CD4-positive, alpha-beta T cell (primary cell): ENCODE measurements around the gene TBC1D22A. TPM values are rescaled to one million over a fixed set of nuclear protein-coding genes. Genes with fewer than 3 reads are reported as not detected.

ENCODE experiments used
- ATAC-seq: fragments of 200-7000 bp; cut with Tn5 transposase; one replicate; pipeline ENCODE4 v1.10.0; 2022; ENCODE audit warnings: mild to moderate bottlenecking; ENCODE audit not compliant: poor library complexity
- CTCF ChIA-PET: fragments of 350-600 bp; sonication (Branson Sonifier 250); formaldehyde crosslinking; loops from one replicate; lab custom pipeline; 2021; ENCODE audit warnings: antibody characterized with exemption, inconsistent platforms; lab: Charles Lee
- POLR2A ChIA-PET: fragments of 350-600 bp; sonication (Branson Sonifier 250); formaldehyde crosslinking; loops from one replicate; lab custom pipeline; 2021; ENCODE audit warnings: antibody characterized with exemption, inconsistent platforms; lab: Charles Lee
- DNase-seq, 14 experiments: peaks; one replicate each; pipeline ENCODE4 v3.0.0-alpha.2; 2013 to 2020; ENCODE audit warnings: mixed read lengths in 2 of 14
- H3K27ac ChIP-seq, 2 donors: one replicate each; pipeline versions ENCODE4 v1.5.1 to v1.7.0; 2013; ENCODE audit warnings: low read length in 2 of 2, low read depth in 1 of 2, mild to moderate bottlenecking in 1 of 2
- H3K27me3 ChIP-seq, 2 experiments: 1 replicate in 1 of 2; 2 replicates in 1 of 2; pipeline versions ENCODE4 v1.6.1 to v1.7.0; 2013; ENCODE audit warnings: low read length in 2 of 2, control low read depth in 1 of 2, mild to moderate bottlenecking in 1 of 2, moderate library complexity in 1 of 2; ENCODE audit not compliant: insufficient read depth in 2 of 2, control insufficient read depth in 1 of 2
- H3K36me3 ChIP-seq: one replicate; pipeline ENCODE4 v1.6.1; 2013; ENCODE audit warnings: low read length, control low read depth; ENCODE audit not compliant: insufficient read depth
- H3K4me1 ChIP-seq: one replicate; pipeline ENCODE4 v1.6.1; 2013; ENCODE audit warnings: low read length, control low read depth; ENCODE audit not compliant: insufficient read depth
- H3K4me3 ChIP-seq: one replicate; pipeline ENCODE4 v1.5.1; 2013; ENCODE audit warnings: mild to moderate bottlenecking, low read length, moderate library complexity
- H3K9me3 ChIP-seq, 2 experiments: 1 replicate in 1 of 2; 2 replicates in 1 of 2; pipeline versions ENCODE4 v1.6.1 to v1.7.0; 2013; ENCODE audit warnings: low read length in 2 of 2, mild to moderate bottlenecking in 2 of 2, control low read depth in 1 of 2, moderate library complexity in 1 of 2; ENCODE audit not compliant: control insufficient read depth in 1 of 2, insufficient read depth in 1 of 2
- H3K27ac Mint-ChIP-seq: one replicate; pipeline ENCODE4 v1.8.0; 2020; ENCODE audit warnings: mixed read lengths
- H3K27me3 Mint-ChIP-seq: one replicate; pipeline ENCODE4 v1.8.0; 2021; ENCODE audit warnings: mixed read lengths
- H3K36me3 Mint-ChIP-seq: one replicate; pipeline ENCODE4 v1.8.0; 2021; ENCODE audit warnings: low read depth, mixed read lengths
- H3K4me1 Mint-ChIP-seq: one replicate; pipeline ENCODE4 v1.8.0; 2021; ENCODE audit warnings: low read depth, mixed read lengths
- H3K4me3 Mint-ChIP-seq: one replicate; pipeline ENCODE4 v1.8.0; 2020; ENCODE audit warnings: mild to moderate bottlenecking, mixed read lengths
- H3K9me3 Mint-ChIP-seq: one replicate; pipeline ENCODE4 v1.8.0; 2020; ENCODE audit warnings: mixed read lengths
- CTCF ChIP-seq: fragments of 200-600 bp; IDR thresholded peaks from one replicate; pipeline ENCODE4 v1.8.0; 2022; ENCODE audit warnings: antibody characterized with exemption, mild to moderate bottlenecking
- intact Hi-C, 2 experiments: fragments of 100-400 bp; cut with DNase I in 1 of 2; cut with micrococcal nuclease in 1 of 2; formaldehyde crosslinking; loops; one replicate each; pipeline versions ENCODE4 v1.15.1 to v1.9.0; 2023 to 2025; cut with DNase I, micrococcal nuclease
- total RNA-seq, 174 experiments: library from RNA in 2 of 174; stranded (reverse) in 2 of 174; gene quantifications; one replicate each; pipeline ENCODE4 v1.2.3 and lab custom pipeline; 2021 to 2026

TBC1D22A gene
- total RNA-seq, 2 experiments from 2014 or later, result 27.1 to 31.7 TPM

DNA sequence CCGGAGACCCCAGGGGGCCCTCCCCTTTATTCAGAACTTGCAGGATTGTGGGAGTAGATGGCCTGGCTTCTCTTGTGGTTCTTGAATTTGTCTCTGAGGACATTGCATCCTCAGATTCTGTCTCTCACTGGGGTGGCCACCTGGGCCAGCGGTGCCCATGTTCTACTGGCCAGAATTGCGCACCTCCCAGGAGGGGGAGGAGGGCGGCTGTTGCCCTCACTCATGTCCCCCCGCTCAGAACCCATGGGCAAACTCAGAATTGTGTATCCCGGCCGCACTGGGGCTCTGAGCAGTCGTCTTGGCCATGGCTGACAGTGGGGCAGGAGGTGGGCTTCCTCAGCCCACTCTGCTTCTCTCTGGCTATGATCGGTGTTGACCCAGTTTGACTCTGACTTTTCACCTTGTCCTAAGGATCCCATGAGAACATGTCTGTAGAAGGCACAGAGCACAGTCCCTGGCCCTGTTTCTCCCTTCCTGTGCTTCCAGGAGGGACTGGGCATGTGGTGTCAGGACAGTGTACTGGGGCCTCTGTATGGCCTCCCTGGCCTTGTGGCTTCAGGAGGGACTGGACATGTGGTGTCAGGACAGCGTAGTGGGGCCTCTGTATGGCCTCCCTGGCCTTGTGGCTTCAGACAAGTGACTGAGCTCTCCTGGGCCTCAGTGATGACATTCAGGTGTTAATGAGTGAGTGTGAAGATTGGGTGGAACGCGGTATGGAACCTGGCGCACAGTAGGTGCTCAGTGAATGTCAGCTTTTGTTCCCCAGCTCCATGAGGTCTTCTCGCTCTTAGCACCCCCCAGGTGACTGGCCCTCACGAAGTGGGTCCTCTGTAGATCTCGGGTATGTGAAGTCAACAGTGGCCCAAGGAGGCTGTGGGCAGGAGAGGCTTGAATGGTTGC, 99.3 kb downstream of the TBC1D22A start:
- ChIA-PET POLR2A (no interaction called here), CTCF (no interaction called here)
- no peaks in the 10 kb centered on the region for H3K27me3 Mint-ChIP-seq
- H3K4me3 Mint-ChIP-seq, result no peak overlapping the region
- no peak overlapping the region for H3K27ac Mint-ChIP-seq
- no peak for TF ChIP-seq CTCF
- H3K4me1 Mint-ChIP-seq, result peaks cover 7% of the 10 kb centered on the region
- DNase-seq (no peak), ATAC-seq (no peak)
- H3K9me3 Mint-ChIP-seq, result no peaks in the 10 kb centered on the region
- intact Hi-C loops, result no loop called here
- Histone ChIP-seq H3K27me3 (no peaks in the 10 kb centered on the region), H3K4me3 (no peak overlapping the region), H3K4me1 (no peaks in the 10 kb centered on the region), H3K9me3 (no peaks in the 10 kb centered on the region), H3K27ac (no peak overlapping the region), H3K36me3 (peaks cover 5% of the 10 kb centered on the region)
- H3K36me3 Mint-ChIP-seq, result peaks cover 59% of the 10 kb centered on the region

- no peak for ATAC-seq
- CTCF ChIA-PET, result no interaction called here
- H3K36me3 ChIP-seq, result peaks cover 8% of the 10 kb centered on the region
- DNase-seq, result no peak
- H3K4me3 ChIP-seq, result no peak overlapping the region
- no peak for TF ChIP-seq CTCF
- POLR2A ChIA-PET, result no interaction called here
- Mint-ChIP-seq H3K27ac (no peak overlapping the region), H3K9me3 (no peaks in the 10 kb centered on the region), H3K36me3 (peaks cover 59% of the 10 kb centered on the region), H3K27me3 (no peaks in the 10 kb centered on the region), H3K4me3 (no peak overlapping the region), H3K4me1 (peaks cover 13% of the 10 kb centered on the region)
- intact Hi-C loops, result no loop called here
- H3K27me3 ChIP-seq, result no peaks in the 10 kb centered on the region
- no peaks in the 10 kb centered on the region for H3K4me1 ChIP-seq
- H3K9me3 ChIP-seq, result peaks cover 0 to under 1% of the 10 kb centered on the region in 2 experiments
- H3K27ac ChIP-seq, result no peak overlapping the region
Measured at GRCh38 chr22:46862418-46863324, 100.2 kb downstream of the TBC1D22A start.

- DNase-seq, result no peak
- intact Hi-C loops, result no loop called here
- no peaks in the 10 kb centered on the region for H3K4me1 ChIP-seq
- Mint-ChIP-seq H3K4me1 (peaks cover 13% of the 10 kb centered on the region), H3K27ac (no peak overlapping the region), H3K4me3 (no peak overlapping the region), H3K36me3 (peaks cover 63% of the 10 kb centered on the region), H3K27me3 (no peaks in the 10 kb centered on the region), H3K9me3 (peaks cover 4% of the 10 kb centered on the region)
- no peak overlapping the region for H3K4me3 ChIP-seq
- peaks cover 8% of the 10 kb centered on the region for H3K36me3 ChIP-seq
- no peak for TF ChIP-seq CTCF
- H3K27me3 ChIP-seq, result no peaks in the 10 kb centered on the region
- ChIA-PET CTCF (no interaction called here), POLR2A (no interaction called here)
- H3K27ac ChIP-seq, result no peak overlapping the region
- peaks cover 0 to 6% of the 10 kb centered on the region in 2 experiments for H3K9me3 ChIP-seq
- ATAC-seq, result no peak
Measured at GRCh38 chr22:46863794-46864193, 101.3 kb downstream of the TBC1D22A start.
